ENCODE data around the gene RIMBP2.
"Not testable (repeated sequence)": the region's sequence is repeated elsewhere in the genome, so short reads cannot be mapped to it uniquely, and the experiment has no call there.

The RIMBP2 gene

DNA sequence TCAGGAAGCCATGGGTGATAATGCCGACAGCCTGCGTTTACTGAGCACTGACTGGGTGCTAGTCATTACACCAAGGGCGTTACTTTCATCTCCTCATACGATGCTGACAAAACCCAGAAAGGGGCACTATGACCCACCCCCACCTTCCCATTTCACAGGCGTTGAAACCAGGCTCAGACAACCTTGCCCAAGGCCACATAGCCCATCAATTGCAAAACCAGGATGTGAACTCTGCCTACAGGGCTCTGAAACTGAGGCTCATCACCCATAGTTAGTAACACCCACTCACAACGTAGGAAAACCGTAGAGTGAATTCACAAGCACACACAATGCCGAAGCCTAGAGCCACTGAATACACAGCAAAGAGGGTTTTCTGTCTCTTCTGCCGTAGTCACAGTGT is 119.9 kb downstream of the RIMBP2 start:
- DNase-seq (ENCODE audit: low spot score), result no peak

DNA sequence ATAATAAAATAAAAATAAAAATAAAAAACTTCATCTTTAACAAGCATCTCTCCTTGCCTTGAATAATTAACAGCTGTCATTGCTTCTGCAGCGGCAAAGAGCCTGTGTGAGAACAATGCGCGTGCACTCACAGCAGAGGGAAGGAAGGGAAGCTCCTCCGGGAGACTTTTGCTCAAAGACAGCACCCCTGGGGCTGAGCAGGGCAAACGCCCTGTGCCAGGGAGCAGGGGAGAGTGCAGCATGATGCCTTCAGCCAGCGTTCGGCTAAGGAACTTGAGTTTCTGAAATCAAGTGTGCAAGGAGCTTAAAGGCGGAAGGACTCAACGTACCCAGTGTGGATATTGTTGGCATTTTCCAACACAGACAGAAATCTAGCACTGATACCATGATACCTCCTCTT is 120.5 kb downstream of the RIMBP2 start:
- no peak for DNase-seq (ENCODE audit: low spot score)

DNA sequence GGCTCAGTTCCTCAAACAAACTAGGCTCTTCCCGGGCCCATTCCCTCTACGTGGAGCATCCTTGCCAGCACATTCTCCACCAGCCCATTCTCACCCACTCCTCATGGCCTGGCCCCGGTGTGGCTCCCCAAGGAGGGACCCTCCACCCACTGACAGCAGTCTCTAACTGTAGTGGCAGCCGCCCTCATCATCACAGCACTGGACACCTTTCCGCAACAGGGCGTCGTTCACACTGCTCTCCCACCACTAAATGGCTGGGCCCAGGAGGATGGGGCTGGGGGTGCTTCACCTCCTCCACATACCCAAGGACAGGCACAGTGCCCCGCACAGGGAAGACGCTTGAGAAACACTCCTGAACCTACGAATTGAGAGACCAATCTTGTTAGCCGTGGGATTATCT is 123.0 kb downstream of the RIMBP2 start:
- no peak for DNase-seq (ENCODE audit: low spot score)

DNA sequence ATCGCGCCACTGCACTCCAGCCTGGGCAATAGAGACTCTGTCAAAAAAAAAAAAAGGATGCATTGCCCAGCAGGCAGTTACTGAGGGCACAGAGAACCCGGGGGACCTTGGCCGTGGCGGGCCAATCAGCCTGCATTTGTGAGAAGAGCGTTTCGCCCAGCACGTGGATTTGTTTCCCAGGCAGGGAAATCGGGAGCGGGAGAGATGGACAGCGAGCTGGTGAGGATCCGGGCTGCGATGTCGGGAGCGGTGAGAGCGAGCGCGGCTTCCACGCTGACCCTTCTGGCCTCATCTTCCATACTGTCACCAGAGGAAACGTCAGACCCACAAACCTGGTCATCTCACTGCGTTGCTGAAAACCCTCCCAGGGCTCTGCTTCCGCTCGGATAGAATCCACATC is 123.5 kb downstream of the RIMBP2 start:
- DNase-seq (ENCODE audit: low spot score), result no peak

DNA sequence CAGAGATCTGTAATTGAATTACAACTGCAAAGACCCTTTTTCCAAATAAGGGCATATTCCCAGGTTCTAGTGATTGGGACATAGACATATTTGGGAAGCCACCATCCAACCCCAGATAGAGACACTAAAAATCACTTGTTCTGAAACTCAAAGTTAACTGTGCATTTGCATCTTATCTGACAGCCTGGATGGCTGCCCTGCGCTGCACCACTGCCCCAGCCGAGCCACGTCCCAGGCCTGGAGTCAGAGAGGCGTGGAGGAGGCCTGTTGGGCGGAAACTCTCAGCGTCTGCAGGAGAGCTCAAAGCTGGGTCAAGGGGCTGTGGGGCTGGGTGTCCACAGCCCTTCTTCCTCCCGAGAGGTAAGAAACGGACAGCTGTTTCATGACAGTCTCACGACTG is 124.4 kb downstream of the RIMBP2 start:
- DNase-seq (ENCODE audit: low spot score), result no peak

DNA sequence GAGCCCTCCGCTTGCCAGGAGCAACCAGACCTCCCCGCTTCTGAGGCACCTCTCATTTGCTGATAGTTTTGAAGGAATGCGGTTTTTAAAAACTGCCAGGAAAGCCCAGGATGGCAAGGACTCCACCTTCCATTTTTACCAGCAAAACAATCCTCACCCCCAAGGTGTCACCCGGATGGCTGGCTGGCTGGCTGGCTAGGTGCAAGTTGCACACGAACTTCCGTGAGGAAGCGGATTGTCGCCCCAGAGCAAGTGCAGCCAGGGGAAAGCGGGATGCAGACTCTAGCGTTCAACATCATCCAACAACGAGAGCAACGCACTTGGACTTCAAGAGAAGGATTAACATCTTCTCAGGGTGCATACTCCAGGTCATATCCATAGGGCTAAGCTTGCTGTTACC is 125.4 kb downstream of the RIMBP2 start:
- no peak for DNase-seq (ENCODE audit: low spot score)

DNA sequence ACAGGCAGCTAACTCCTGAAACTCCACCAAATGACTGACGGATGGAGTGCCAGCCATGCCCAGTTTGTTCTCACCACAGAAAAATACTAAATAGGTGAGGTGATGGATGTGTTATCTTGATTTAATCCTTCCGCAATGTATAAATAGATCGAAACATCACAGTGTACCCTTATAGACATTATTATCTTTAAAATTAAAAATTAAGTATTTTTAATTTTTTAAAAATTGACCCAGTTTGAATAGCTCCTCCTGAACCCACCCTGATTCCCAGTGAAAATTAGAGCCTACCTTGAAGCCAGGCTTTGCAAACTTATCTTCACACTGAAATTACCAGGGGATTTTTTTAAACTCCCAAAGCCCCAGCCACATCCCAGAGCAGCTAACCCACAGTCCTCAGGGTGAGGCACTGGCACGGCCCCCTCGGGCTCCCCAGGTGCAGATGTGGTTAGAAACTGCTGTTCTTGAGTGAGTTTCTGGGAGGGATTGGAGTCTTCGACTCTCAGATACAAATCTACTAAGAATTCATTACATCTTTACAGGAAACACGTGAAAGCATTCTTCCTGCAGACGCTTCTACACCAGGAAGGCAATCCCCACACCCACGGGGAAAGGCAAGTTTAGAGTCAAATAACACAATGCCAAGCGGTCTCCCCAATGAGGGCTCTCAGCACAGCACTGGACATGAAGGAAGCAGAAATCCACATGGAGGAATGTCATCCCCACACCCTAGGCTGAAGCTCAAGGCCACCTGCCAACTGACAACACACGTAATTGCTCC is 126.4 kb downstream of the RIMBP2 start:
- no peak for DNase-seq (ENCODE audit: low spot score)

DNA sequence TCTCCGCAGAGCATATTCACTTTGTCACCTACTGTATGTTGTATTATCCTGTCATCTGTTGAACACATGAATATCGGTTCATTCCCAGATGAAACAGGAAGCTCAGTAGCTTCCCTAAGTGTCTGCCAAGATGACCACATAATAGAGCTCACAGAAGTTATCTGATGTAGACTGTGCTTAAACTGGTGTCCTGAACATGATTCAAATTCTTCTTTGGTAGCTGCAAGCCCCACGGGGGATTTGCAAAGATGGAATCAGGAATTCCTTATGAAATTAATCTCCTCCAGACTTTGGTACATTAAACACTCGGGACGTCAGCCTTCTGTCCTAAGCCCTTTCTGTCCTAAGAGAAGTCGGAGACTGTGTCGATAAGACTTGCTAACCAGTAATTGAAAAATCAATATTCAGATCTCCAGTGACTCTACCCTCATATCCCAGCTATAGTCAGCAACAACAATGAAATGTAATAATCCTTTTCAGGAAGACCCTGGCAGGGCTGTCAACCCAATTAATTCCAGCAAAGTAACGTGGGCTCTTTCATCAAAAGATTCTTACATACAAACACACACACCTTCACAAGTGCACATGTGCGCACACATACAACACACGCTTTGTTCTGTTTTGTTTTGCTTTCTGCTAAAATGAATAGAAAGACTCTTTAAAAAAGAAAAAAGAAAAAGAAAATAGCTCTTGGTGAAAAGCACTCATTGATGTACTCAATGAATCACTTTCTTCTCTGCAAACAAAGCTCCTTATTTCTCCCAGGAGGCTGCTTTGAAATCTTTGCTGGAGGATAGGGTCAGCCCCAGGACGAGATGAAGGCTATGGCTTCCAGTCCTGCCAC is 127.2 kb downstream of the RIMBP2 start:
- no peak for DNase-seq (ENCODE audit: low spot score)

DNA sequence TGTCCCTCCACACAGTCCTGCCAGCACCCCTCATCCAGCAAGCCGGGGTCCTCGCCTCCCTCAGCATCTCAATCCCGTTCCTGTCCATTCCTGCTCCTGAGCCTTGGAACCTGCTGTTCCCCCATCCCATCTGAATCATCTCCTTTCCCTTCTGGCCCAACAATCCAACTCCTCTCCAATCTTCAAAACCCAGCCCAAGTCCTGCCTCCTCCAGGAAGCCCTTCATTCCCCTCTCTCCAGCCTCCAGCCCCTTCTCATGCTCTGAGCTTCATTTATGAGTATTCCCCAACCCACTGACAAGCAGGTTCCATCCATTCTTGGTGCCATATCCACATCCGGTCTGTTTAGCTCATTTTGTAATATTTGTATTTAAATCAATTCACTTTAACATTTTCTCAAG is 128.1 kb downstream of the RIMBP2 start:
- DNase-seq (ENCODE audit: low spot score), result no peak

DNA sequence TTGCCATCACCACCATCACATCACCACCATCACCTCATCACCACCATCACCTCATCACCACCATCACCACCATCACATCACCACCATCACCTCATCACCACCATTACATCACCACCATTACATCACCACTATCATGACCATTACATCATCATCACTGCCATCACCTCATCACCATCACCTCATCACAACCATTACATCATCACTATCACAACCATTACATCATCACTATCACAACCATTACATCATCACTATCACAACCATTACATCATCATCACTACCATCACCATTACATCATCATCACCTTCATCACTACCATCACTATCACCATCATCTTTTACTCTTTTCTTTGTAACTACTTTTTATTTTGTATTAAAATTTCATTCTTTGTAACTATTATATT is 131.6 kb downstream of the RIMBP2 start:
- DNase-seq (ENCODE audit: low spot score), result not testable (repeated sequence)

DNA sequence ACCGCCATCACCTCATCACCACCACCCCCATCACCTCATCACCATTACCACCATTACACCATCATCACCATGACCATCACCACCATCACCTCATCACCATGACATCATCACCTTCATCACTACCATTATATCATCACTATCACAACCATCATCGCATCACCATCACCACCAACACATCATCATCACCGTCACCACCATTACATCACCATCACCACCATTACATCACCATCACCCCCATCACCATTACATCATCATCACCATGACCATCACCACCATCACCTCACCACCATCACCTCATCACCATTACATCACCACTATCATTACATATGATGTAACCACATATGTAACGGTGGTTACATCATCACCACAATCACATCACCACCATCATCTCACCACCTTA is 132.3 kb downstream of the RIMBP2 start:
- no peak for DNase-seq (ENCODE audit: low spot score)

DNA sequence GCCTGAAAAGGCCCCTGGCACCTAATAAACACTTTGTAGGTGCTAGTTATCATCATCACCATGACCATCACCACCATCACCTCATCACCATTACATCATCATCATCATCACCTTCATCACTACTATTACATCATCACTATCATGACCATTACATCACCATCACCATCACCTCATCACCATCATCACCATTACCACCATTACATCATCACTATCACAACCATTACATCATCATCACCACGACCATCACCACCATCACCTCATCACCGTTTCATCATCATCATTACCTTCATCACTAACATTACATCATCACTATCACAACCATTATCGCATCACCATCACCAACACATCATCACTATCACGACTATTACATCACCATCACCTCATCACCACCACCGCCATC is 132.8 kb downstream of the RIMBP2 start:
- DNase-seq (ENCODE audit: low spot score), result no peak

DNA sequence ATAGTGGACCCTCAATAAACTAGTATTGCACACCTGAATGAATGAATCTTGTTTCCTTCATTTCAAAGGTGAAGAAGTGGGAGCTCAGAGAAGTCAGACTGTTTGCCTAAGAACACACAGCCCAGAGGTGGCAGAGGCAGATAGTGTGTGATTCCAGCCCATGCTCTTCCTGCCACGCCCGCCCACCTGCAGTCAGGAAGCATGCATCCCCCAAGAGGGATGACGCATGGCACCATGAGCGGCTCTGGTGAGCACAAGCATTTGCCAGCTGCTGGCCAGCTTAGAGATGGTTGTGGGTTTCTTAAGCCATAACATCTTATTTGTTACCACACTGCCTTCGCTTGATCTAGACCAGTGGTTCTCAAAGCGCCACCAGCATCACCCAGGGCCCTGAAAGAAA is 133.8 kb downstream of the RIMBP2 start:
- DNase-seq (ENCODE audit: low spot score), result no peak

DNA sequence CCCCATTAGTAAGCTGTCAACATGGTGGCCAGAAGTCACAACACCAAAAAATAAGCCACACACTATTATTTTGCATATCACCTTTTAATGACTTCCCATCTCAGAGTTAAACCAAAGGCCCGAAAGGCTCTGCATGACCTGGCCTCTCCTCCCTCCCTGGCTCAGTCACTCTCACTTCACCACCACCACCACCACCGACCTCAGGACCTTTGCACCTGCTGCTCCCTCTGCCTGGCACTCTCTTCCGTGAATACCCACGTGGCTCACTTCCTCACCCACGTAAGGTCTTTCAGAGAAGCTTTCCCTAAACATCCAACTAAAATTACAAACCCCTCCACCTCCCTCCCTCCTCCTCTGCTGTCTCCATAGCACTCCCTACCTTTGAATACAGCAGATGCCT is 134.3 kb downstream of the RIMBP2 start:
- DNase-seq (ENCODE audit: low spot score), result no peak

DNA sequence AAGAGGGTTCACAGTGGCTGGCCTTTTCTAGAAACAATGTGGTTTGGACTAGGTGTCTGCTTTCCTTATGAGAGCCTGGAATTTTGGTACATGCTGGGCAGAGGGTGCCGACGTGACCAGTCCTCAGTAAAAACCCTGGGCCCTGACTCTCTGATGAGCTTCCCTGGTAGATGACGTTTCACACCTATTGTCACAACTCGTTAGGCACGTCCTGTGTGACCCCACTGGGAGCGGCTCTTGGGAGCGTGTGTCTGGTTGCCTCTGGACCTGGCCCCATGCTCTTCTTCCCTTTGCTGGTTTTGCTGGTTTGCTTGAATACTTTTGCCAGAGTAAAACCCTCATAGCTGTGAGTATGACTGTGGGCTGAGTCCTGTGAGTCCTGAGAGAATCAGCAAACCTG is 136.9 kb downstream of the RIMBP2 start:
- no peak for DNase-seq (ENCODE audit: low spot score)

DNA sequence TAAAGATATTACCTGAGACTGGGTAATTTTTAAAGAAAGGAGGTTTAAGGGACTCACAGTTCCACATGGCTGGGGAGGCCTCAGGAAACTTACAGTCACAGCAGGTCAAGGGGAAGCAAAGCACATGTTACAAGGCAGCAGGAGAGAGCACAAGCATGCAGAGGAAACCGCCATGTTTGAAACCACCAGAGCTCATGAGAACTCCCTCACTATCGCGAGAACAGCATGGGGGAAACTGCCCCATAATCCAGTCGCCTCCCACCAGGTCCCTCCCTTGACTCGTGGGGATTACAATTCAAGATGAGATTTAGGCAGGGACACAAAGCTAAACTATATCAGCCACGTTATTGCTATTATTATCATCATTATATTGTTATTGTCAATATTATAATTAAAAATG is 138.7 kb downstream of the RIMBP2 start:
- no peak for DNase-seq (ENCODE audit: low spot score)

DNA sequence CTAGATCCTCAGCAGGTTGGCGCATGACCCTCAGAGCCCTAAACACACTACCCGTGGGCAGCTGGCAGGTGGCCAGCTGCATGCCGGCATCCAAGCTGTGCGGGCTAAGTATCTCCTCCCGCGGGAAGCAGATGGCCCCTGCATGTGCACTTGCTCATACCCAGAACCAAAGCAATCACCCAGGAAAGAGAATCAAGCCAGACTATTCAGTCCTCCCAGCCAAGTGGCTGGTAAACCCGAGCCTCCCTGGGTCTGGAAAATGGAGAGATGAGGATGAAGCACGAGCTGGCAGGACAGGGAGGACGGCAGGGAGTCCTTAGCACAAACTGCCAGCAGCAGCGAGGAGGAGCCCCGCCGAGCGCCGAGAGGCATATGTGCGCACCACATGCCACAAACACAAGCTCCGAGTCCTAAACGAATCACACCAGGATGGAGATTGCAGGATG is 139.7 kb downstream of the RIMBP2 start:
- DNase-seq (ENCODE audit: low spot score), result no peak

DNA sequence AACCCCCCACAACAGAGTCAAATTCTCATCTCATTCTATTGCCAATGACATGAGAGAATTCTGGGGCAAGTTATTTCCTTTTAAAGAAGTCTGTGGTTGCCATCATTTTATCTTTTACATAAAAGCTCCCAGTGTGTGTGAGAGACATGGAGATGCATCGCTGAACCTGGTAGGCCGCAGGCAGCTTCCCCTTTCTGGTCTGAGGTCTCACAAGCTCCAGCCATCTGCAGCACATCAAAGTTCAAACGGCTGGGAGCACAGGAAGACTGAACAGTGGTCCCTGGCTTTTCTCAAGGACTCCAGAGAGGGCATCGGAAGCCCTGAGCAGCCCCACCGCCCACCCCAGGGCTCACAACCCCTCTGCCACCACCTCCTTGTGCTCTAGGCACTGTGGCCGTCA is 141.7 kb downstream of the RIMBP2 start:
- no peak for DNase-seq (ENCODE audit: low spot score)

DNA sequence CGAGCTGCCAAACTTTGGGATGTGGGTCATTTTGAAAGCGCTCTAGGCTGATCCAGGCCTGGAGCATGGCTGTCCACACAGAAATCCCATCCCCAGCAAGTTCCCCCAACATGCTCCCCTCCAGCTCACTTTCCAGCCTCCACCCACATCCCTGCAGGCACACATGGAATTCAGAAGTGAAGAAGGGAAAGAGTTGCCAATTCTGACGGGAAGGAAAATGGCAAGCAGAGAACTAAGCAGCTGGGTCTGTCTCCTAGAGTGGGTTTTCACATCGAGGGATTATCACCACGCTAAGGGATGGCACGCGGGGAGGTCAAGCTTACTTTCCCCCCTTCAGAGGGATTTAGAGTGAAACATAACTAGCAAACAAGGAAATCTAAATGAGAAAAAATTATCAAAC is 142.3 kb downstream of the RIMBP2 start:
- DNase-seq (ENCODE audit: low spot score), result no peak

DNA sequence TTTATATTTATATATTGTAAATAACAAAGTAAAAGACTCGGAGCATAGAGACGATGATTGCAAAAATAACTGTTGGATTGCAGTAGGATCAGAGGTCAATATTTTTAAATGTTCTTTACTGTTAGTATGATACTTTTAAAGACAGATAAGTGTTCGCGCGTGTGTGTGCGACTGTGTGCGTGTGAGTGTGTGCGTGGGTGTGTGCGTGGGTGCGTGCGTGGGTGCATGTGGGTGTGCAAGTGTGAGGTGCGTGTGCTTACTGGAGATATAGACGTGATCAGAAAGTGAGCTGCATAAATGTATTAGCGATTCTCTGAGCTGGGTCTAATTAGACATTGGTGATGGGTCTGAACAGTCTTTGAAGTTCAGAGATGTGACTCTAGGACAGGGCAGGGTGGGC is 142.9 kb downstream of the RIMBP2 start:
- DNase-seq (ENCODE audit: low spot score), result no peak

DNA sequence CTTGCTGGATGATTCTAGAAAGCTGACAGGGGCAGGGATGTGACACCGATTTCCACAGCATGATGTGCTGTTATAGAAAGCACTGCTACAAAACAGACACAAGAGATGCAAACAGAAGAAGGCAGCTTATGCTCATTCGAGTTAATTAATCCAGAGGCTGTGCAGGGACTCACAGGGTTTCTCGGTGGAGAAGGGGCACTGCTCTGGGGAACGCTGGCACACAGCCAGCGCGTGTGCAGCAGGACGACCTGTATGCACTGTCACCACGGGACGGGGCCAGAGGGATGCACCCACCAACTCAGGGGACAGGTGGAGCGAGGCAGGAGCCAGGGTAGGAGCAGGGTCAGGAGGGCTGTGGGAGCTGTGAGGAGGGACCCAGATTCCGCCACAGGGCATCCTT is 143.5 kb downstream of the RIMBP2 start:
- no peak for DNase-seq (ENCODE audit: low spot score)

DNA sequence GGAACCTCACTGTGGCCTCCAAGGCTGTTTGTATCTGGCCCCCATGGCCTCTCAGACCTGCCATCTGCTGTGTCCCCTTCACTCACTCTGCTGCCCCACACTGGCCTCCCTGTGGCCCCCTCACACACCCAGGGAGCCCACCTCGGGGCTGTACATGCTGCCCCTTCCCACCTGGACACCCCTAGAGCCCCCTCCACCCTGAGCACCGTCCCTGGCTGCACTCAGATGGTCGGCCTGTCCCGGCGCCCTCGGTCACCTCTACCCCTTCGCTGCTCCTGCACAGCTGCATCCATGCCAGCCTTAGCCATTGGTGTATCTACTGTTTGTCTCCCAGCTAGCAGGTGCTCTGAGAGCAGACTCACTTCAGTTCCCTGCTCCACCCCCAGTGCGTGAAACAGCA is 144.4 kb downstream of the RIMBP2 start:
- DNase-seq (ENCODE audit: low spot score), result no peak

DNA sequence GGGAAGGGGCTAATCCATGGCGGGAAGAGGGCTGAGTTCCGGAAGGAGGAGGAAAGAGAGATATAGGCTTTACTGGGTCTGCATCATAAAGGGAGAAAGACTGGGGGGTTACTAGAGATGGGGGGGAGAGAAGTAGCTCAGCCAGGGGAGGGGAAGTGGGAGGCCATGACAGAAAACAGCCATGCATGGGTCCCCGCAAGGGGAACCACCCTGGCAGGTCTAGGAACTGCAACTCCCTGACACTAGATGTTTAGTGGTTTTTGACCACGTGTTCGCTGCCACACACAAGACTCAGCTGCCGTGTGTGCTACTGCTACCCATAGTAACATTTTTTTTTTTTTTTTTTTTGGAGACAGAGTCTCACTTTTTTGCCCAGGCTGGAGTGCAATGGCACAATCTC is 145.0 kb downstream of the RIMBP2 start:
- no peak for DNase-seq (ENCODE audit: low spot score)

DNA sequence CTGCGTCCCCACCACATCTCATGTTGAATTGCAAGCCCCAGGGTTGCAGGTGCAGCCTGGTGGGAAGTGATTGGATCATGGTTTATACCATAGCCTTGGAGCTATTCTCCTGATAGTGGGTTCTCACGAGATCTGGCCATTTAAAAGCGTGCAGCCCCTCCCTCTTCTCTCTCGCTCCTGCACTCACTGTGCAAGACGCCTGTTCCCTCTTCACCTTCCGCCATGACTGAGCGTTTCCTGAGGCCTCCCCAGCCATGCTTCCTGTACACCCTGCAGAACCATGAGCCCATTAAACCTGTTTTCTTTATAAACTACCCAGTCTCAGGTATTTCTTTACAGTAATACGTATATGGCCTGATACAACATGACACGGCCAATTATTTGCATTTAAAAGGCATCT is 146.6 kb downstream of the RIMBP2 start:
- DNase-seq (ENCODE audit: low spot score), result no peak

Data from hepatic stellate cell (primary cell).